HG02981 (cell line): ENCODE measurements around the gene NEAT1.
A peak's percentile ranks its signal among the peaks of the same experiment; 100 is the strongest.
"Not testable (repeated sequence)": the region's sequence is repeated elsewhere in the genome, so short reads cannot be mapped to it uniquely, and the experiment has no call there.

ENCODE experiments used
- ATAC-seq: cut with Tn5 transposase; IDR thresholded peaks from one replicate; pipeline ENCODE4 v1.9.1; 2021; ENCODE audit warnings: mild to moderate bottlenecking, moderate library complexity; ENCODE audit not compliant: unreplicated experiment

The NEAT1 gene

DNA sequence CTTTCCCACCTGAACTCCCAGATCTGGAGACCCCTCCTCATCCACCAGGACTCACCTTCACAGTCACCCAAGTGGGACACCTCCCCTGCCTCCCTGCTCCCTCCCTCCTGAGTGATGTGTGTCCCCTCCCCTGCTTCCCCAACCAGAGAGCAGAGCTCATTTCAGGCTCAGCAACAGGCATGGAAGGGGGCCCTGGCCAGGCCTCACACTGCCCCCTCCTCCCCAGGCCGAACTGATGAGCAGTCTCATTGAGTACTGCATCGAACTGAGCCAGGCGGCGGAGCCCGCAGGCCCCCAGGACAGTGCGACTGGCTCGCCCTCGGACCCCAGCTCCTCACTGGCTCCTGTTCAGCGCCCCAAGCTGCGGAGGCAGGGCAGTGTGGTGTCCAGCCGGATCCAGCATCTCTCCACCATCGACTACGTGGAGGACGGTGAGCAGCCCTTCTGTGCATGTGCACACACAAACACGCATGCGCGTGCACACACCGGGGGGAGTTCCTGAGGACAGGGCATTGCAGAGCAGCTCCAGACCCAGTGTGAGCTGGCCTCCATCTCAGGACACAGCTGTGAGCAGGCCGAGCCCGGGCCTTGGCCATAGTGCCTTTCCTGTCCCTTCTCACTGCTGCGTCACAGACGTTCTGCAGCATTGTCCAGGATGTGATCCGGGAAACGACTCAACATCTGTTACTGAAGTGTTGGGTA is 17.8 kb upstream of the NEAT1 start:
- ATAC-seq, result no peak

DNA sequence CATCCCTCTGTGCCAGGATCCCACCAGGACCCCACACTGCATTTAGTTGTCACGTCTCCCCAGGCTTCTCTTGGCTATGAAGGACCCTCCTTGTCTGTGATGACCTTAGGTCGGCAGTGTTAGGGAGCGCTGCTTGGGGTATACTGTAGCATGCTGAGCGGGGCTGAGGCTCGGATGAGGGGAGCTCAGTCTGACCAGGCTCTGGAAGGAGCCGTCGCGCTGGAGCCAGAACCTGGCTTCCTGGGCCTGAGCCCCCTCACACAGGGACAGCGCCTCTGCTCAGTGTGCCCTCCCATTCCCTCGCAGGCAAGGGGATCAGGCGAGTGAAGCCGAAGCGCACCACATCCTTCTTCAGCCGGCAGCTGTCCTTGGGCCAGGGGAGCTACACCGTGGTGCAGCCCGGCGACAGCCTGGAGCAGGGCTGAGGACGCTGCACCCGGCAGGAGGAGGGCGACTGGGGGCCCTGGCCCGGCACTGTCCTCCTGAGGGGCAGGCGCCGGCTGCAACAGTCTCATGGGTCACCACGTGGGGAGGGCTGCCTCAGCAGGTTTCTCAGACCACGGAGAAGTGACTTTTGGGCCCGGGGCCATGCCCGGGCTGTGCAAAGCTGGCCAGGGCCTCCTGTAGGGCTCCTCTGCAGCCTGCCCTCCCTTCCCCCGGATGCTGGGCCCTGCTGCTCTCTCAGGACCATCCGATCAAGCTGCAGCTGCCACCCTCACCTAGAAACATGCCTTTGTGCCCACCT is 11.5 kb upstream of the NEAT1 start:
- ATAC-seq, result no peak

DNA sequence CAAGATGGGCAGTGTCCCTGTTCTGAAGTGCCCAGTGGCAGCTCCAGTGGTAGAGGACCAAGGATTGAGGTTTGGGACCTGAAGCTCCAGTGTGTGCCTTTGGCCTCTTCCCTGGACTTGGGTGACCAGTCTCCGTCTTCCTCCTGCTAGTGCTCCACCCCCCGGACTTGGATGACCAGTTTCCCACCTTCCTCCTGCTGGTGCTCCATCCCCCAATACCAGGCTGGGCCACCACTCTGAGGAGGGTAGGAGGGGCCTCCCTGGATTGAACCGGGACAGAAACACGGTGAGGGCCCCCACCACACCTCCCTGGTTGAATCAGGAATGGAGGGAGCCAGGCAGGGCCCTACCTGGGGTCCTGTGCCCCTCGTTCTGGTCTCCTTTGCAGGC is 10.9 kb upstream of the NEAT1 start:
- no peak for ATAC-seq

DNA sequence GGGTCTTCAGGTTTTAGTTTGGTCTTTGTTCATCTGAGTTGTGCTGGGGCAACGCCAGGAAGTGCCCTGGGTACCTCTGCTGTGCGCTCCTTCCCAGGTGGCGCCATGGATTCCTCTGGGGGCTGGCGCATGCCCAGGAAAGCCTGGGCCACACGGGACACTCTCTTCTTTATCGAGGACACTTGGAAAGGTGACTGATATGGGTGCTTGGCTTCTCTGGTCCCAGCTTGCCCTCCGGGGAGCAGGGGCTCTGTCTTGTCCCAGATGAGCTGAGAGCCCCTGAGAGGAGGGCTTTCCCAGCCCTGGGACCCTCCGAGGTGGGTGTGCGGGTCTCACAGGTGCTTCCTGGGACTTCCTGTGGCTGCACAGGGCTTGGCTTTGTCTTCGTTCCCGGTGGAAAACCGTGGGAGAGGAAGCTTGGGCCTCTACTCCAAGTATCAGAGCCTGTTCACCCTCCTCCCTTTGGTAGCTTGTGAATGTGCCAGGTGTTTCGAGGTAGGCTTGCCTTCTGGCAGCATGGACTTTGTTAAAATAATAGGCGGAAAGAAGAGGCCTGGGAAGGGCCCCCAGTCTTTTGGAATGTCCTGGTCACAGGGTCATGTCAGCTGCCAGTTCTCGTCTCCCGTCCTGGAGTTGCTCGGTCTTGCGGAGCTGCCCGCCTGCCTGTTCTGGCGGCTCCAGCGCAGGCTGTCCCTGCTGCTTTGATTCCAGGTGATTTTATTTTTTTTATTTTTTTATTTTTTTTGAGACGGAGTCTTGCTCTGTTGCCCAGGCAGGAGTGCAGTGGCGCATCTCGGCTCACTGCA is 10.1 kb upstream of the NEAT1 start:
- ATAC-seq, result no peak

DNA sequence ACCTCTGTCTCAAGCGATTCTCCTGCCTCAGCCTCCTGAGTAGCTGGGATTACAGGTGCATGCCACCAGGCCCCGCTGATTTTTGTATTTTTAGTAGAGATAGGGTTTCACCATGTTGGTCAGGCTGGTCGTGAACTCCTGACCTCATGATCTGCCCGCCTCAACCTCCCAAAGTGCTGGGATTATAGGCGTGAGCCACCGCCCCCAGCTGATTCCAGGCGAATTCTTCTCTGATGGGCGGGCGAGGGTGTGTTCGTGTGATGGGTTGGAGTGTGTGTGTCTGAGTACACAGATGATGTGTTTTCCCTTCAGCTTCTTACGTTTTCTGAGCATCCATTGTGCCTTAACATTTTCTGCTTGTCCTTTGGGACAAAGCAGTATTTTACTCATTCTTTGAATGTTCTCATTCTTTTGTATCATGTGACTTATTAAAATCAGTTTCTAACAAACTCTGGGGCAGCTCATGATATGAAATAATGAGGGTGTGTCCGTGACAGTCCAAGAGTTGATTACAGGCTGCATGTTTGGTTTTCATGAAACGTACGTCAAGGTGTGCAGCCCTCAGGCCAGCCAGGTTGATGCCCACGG is 9.4 kb upstream of the NEAT1 start:
- ATAC-seq, result not testable (repeated sequence)

DNA sequence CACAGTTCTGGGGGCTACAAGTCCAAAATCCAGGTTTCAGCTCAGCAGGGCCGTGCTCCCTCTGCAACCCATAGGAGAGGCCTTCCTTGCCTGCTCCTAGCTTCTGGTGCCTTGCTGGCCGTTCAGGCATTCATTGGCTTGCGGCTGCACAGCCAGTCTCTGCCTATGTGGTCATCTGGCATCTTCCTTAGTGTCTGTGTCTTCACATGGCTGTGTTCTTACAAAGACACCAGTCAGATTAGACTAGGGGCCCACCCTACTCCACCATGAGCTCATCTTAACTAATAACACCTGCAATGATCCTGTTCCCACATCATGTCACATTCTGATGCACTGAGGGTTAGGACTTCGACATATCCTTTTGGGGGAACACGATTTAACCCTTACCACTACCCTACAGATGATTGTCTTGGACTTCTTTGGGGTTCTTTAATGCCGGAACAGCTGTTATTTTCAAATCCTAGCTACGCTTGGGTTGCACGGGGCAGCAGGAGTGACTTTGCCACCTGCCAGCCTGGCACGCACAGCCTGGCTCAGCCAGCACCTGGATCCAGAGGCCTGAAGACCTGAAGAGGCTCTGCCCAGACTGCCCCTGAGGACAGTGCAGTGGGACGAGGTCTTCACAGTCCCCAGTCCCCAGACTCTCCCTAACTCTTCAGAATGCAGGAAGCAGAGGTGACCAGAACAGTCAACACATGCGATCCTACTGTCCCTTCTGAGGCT is 7.7 kb upstream of the NEAT1 start:
- ATAC-seq, result no peak

DNA sequence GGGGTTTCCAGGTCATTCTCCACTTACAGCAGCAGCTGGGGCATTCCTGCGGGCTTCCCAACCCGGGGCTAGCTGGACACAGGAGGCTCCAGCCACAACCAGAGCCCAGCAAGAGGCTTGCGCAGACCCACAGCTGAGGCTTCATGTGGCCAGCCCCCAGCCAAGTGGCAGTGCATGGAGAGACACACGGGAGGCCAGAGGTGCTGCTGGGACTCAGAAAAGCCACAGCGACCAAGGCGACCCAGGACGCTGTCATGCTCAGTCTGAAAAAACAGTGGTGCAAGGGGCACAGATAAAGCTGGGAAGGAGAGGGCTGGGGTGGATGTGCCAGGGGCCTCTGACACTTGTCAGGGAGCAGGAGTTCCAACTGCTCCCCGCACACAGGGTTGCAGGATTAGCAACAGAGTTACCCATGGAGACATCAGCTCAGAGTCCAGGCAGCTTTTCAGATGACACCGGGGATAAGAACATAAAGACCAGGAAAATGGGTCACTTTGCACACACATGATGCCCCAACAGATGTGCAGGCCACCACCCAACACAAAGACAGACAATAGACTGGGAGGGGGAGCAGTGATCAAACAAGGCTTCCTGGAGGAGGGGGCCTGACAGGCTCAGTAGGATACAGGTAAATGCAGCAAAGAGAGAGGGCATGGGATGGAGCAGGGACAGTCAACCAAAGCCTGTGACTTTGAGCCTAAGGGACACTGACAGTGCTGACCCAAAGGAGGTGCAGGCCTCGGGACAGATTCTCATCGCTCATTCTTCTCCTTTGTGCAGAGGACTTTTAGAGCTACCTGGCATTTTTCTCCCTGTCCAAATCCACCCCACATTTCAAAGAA is 6.9 kb upstream of the NEAT1 start:
- no peak for ATAC-seq

DNA sequence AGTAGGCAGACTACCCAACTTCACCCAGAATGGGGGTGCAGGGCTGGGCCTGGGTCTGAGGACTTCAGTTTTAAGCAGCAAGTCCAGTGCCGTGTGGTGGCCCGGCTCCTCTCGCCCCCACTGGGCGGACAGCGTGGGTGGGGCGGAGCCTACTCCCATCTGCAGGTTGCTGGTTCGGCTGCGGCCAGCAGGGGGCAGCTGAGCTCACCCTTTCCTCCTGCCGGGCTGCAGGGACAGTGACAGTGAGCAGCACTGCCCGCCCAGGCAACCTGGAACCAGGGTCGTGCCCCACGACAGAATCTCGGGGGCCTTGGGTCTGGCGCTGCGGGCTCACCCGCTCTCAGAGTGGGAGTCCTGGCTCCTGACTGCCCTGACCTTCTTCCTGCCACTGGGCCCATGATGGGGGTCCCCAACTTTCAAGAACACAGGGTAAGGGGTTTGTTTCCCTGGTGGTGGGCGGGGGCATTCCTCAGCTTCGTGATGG is 6.2 kb upstream of the NEAT1 start:
- ATAC-seq, result peak; percentile 31

DNA sequence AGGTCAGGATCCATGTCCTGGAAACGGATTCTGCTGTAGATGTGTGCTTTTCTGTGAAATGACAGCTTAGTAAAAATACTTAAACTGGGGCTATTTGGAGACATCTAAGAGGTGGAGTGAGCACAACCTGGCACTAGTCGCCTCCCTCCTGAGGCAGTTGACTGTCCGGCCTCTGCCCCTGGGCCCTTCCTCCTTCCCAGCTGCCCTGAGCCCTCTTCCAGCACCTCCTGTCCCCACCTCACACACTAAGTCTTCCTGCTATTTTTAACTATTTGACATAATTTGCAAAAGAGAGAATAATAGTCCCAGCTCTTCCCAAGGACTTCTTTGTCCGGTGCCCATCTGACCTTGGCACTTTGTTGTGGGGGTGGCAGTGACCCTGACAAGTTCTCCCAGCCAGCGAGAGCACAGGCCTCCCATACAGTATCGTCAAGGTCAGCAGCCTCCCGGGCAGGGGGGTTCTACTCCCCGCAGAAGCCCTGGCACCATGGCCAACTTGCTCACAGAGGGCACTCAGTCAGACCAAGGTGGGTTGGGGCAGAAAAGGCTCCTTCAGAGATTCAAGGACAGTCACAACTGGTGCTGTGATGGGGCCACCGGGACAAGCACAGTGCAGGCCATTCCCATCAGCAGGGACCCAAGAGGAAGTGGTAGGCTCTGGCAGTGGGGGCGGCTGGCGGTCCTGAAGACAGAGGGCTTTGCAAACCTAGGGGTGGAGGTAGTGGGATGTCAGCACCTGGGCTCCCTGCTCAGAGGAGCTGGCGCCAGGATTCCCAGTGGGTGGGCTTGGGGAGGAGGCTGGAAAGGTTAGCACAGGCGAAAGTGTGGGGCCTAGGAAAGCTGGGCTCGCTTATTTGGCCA is 5.5 kb upstream of the NEAT1 start:
- no peak for ATAC-seq

DNA sequence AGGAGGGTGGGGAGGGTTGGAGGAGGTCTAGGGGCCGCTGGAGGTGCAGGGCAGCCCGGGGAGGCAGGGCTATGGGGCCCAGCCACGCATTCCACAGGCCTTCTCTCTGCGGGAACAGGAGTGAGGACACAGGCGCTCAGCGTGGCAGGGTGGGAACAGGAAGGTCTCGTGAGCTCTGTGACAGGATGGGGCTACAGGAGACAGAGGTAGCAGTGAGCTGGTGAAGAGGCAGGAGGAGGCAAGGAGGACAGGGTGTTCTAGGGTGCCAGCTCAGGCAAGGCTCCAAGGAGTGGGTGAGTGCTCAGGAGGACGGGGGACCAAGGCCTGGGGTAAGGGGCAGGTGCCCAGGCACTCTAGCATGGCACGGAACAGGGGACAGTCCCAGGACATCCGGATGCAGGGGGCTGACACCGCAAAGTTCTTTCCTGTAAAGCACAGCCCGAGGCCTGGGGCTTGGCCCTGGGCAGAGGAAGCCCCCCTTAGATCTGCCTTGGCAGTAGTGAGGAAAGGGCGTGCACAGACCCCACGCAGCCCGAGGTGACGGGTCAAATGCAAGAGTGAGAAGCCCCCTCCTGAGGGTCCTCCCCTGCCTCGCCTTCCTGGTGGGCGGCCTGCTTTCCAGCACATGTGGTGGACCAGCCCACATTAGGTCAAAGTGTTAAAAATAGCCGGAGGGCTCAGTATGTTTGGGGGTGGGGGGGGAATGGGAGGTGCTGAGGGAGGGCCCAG is 4.7 kb upstream of the NEAT1 start:
- no peak for ATAC-seq

DNA sequence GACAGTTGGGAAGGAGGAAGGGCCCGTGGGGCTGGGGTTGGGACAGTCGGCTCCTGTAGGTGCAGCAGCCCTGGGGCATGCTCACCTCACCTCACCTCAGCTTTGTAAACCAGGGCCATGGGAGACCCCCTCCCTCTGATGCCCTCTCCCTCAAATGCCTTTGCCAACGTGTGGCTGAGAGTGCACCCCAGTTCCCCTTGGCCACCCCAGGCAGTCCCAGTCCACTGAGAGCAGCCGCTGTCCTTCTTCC is 4.2 kb upstream of the NEAT1 start:
- ATAC-seq, result no peak

DNA sequence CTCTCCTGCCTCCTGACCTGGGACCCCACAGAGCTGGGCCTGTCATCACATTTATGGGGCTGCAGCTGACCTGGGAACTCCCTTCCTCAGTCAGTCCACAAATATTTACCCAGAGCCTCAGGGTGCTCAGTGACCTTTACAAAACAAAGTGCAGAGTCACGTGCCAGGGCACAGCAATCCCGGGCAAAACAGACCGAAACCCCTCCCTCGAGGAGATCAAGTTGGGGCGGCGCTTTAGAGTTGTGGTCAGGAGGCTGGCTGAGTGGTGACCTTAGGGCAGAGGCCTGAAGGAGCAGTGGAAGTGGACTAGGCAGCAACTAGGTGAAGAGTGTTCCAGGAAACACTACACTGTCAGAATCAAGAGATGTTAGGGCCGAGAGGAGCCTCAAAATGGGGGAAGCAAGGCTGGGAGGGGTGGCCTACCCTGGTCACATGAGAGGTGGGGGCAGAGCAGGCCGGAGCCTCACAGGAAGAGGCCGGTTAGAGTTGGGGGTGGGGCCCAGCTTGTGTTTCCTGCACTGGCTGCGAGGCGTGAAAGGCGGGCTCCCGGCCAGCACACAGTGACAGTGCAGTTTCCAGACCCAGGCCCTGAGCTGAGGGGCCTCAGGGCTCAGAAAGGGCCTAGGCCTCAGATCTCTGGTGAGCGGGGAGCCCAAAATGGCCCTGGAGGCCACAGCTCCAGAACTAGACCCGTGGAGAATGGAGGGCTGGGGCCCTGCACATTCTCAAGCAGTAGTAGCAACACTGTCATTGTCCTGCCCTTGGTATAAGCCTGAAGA is 3.7 kb upstream of the NEAT1 start:
- ATAC-seq, result peak; percentile 40

DNA sequence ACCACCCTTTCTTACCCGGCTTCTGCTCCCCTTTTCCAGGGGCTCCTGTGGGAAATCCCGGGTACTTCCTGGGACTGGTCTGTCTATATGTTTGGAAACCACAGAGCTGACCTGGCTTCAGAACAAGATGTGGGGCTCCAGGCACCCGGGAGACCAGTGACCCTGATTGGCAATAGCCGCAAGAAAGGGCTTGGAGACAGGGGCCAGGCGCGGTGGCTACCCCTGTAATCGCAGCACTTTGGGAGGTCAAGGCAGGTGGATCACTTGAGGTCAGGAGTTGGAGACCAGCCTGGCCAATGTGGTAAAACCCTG is 3.2 kb upstream of the NEAT1 start:
- no peak for ATAC-seq

DNA sequence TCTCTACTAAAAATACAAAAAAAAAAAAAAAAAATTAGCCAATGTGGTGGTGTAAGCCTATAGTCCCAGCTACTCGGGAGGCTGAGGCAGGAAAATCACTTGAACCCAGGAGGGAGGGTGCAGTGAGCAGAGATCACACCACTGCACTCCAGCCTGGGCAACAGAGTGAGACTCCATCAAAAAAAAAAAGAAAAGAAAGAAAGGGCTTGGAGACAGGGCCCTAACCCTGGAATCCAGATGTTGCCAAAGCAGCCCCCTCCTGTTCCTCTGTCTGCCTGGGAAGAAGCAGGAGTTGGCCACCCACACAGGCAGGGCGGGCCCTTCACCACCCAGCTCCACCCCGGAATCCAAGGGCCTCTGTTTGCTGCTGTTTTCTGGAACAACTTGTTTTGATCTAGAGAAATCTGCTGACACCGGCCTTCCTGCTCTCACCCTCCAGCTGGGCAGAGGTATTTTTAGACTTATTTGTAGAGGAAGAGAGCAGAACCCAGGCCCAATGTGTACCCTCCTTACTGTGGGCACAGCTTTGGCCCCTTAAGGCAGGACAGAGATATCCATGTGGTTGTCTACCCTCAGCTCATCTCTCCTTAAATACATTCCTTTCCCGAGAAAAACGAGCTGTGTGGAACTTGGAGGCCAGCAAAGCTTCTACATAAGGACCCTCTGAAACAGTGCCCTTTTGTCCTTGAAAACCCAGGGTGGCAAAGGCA is 2.7 kb upstream of the NEAT1 start:
- no peak for ATAC-seq

DNA sequence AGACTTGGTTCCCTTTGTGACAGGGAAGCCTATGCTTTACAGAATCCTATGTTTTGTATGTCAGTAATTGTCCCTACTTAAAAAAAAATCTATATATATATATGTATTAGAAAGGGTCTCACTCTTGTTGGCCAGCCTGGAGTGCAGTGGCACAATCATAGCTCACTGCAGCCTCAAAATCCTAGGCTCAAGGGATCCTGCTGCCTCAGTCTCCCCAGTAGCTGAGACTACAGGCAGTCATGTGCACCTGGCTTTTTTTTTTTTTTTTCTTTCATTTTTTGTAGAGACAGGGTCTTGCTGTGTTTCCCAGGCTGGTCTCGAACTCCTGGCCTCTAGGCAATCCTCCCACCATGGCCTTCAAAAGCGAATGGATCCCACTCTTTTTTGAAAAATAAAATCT is 2.1 kb upstream of the NEAT1 start:
- no peak for ATAC-seq

DNA sequence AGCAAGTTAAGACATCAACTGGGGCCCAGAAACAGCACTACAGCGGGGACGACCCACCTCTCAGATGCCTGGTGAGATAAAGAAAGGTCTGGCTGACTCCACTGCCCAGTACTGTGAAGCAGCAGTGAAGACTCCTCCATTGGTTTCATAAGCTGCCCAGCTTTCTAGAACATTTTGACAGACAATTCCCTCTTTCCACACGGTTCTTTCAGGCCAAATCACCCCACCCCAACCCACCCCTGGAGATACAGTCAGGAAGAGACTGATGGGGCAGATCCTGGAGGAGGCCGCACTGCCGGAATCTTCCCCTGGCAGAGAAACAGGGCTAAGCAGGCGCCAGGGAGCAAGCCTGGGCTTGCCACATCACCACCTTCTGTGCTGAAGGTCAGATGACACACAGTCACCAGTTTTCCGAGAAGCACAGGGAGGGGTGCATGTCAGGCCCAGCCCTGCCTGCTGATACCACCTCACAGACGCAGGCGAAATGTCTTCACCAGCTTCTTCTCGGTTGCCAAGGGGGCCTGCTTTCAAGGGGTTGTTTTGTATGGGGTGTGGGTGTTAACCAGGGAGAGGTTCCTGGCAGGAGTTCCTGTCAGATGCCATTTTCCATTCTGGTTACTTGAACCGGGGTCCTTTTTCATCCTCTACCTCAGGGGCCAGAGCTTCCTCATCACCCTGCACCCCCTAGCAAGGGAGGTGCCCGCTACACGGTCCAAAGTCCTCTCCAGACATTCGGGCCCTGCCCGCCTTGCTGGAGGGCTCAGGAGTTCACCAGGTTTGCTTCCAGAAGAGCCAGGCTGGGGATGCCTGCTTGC is 1.4 kb upstream of the NEAT1 start:
- ATAC-seq, result no peak
